SK-N-SH (cell line): ENCODE results near the gene IFNA1. TPM values are rescaled to one million over a fixed set of nuclear protein-coding genes. Genes with fewer than 3 reads are reported as not detected.

Experiments
- CTCF ChIA-PET: fragments of 300-600, 350-600 bp; formaldehyde crosslinking; extraction: SDS; loops from one replicate; lab custom pipeline; 2021; lab: Yijun Ruan, JAX
- POLR2A ChIA-PET: fragments of 350-600 bp; sonication (Branson Sonifier 250); formaldehyde crosslinking; extraction: SDS; loops from one replicate; lab custom pipeline; 2020; ENCODE audit warnings: antibody characterized with exemption, inconsistent platforms; lab: Yijun Ruan, JAX
- DNase-seq: peaks from one replicate; pipeline ENCODE4 v3.0.0; 2012
- H2AFZ ChIP-seq: fragments of 200-600 bp; sonication (generic); 2 replicates; pipeline ENCODE4 v1.8.1; 2016; ENCODE audit warnings: antibody characterized with exemption, mild to moderate bottlenecking, low read depth
- H3F3A ChIP-seq: fragments of 200-600 bp; sonication (generic); replicated peaks from 2 replicates; pipeline ENCODE3; 2016; ENCODE audit warnings: antibody characterized with exemption, mild to moderate bottlenecking; ENCODE audit not compliant: insufficient read depth
- H3K27ac ChIP-seq, 2 experiments: fragments of 200-500 bp in 1 of 2; fragments of 200-600 bp in 1 of 2; sonication (Bioruptor generic) in 1 of 2; sonication (generic), shearing (Covaris generic) in 1 of 2; 2 replicates each; pipeline versions ENCODE4 v1.5.1 to v1.6.1; 2014 to 2016; ENCODE audit warnings: low read depth in 2 of 2, inconsistent platforms in 1 of 2, low read length in 1 of 2, mild to moderate bottlenecking in 1 of 2, mixed read lengths in 1 of 2
- H3K27me3 ChIP-seq: fragments of 200-600 bp; sonication (generic), shearing (Covaris generic); 2 replicates; pipeline ENCODE4 v1.6.1; 2016; ENCODE audit warnings: mixed run types; ENCODE audit not compliant: insufficient read depth
- H3K36me3 ChIP-seq, 2 experiments: fragments of 200-500 bp in 1 of 2; fragments of 200-600 bp in 1 of 2; sonication (Bioruptor generic) in 1 of 2; sonication (generic) in 1 of 2; replicated peaks in 1 of 2; 2 replicates each; pipeline versions ENCODE3 to v1.5.1; 2014 to 2016; ENCODE audit warnings: low read length in 1 of 2, mild to moderate bottlenecking in 1 of 2; ENCODE audit not compliant: insufficient read depth in 2 of 2, control insufficient read depth in 1 of 2
- H3K4me1 ChIP-seq, 2 experiments: fragments of 200-500 bp in 1 of 2; fragments of 200-600 bp in 1 of 2; sonication (Bioruptor generic) in 1 of 2; sonication (generic), shearing (Covaris generic) in 1 of 2; 2 replicates each; pipeline versions ENCODE4 v1.5.1 to v1.6.1; 2014 to 2016; ENCODE audit warnings: low read depth in 1 of 2, low read length in 1 of 2, mixed run types in 1 of 2; ENCODE audit not compliant: insufficient read depth in 2 of 2, control insufficient read depth in 1 of 2
- H3K4me2 ChIP-seq: fragments of 200-600 bp; sonication (generic), shearing (Covaris generic); 2 replicates; pipeline ENCODE4 v1.6.1; 2017; ENCODE audit warnings: mixed run types
- H3K4me3 ChIP-seq, 2 experiments: fragments of 200-500 bp in 1 of 2; fragments of 200-600 bp in 1 of 2; sonication (Bioruptor generic) in 1 of 2; sonication (generic), shearing (Covaris generic) in 1 of 2; 2 replicates each; pipeline versions ENCODE4 v1.5.1 to v1.8.1; 2014 to 2016; ENCODE audit warnings: low read depth in 2 of 2, inconsistent platforms in 1 of 2, low read length in 1 of 2, mild to moderate bottlenecking in 1 of 2, mixed read lengths in 1 of 2, moderate library complexity in 1 of 2
- H3K79me2 ChIP-seq: fragments of 200-600 bp; sonication (generic); 2 replicates; pipeline ENCODE4 v1.8.1; 2017; ENCODE audit warnings: mild to moderate bottlenecking; ENCODE audit not compliant: insufficient read depth
- H3K9ac ChIP-seq: fragments of 200-600 bp; sonication (generic); 2 replicates; pipeline ENCODE4 v1.6.1; 2017; ENCODE audit warnings: mixed run types
- H3K9me2 ChIP-seq: fragments of 200-600 bp; sonication (generic); 2 replicates; pipeline ENCODE4 v1.6.1; 2017; ENCODE audit warnings: mixed run types
- H3K9me3 ChIP-seq: fragments of 200-600 bp; sonication (generic); 2 replicates; pipeline ENCODE4 v1.6.1; 2017; ENCODE audit warnings: mixed run types, mild to moderate bottlenecking, moderate library complexity
- H4K20me1 ChIP-seq: fragments of 200-600 bp; sonication (generic); 2 replicates; pipeline ENCODE4 v1.6.1; 2017; ENCODE audit warnings: mild to moderate bottlenecking, mixed run types; ENCODE audit not compliant: insufficient read depth
- CHD2 ChIP-seq: fragments of 150-350 bp; IDR thresholded peaks from 2 replicates; pipeline ENCODE4 v1.6.1; 2018; ENCODE audit warnings: low read length; ENCODE audit not compliant: partially characterized antibody
- CTCF ChIP-seq: fragments of 200-600 bp; sonication (generic); IDR thresholded peaks from 2 replicates; pipeline ENCODE4 v1.6.1; 2017; ENCODE audit warnings: antibody characterized with exemption, mild to moderate bottlenecking, moderate library complexity
- EP300 ChIP-seq, 2 experiments: IDR thresholded peaks; 2 replicates each; pipeline versions ENCODE4 v1.4.0 to v1.6.1; 2012; ENCODE audit warnings: borderline replicate concordance in 1 of 2, low read depth in 1 of 2, low read length in 1 of 2
- FOSL2 ChIP-seq: IDR thresholded peaks from 2 replicates; pipeline ENCODE4 v1.4.0; 2012; ENCODE audit warnings: low read depth, mild to moderate bottlenecking, moderate library complexity, borderline replicate concordance
- FOXJ3 ChIP-seq: sonication (generic); formaldehyde crosslinking; IDR thresholded peaks from 2 replicates; pipeline ENCODE4 v1.5.1; 2020; ENCODE audit warnings: mild to moderate bottlenecking, missing genetic modification reagents
- GABPA ChIP-seq: IDR thresholded peaks from 2 replicates; pipeline ENCODE4 v1.4.0; 2012; ENCODE audit warnings: low read depth, mild to moderate bottlenecking
- JUND ChIP-seq: IDR thresholded peaks from 2 replicates; pipeline ENCODE4 v1.4.0; 2012
- MEF2A ChIP-seq: IDR thresholded peaks from 2 replicates; pipeline ENCODE4 v1.4.0; 2012; ENCODE audit warnings: low read depth, borderline replicate concordance
- NFIC ChIP-seq: IDR thresholded peaks from 2 replicates; pipeline ENCODE4 v1.4.0; 2012; ENCODE audit warnings: borderline replicate concordance
- NRF1 ChIP-seq: IDR thresholded peaks from 2 replicates; pipeline ENCODE4 v1.6.1; 2012; ENCODE audit warnings: low read depth, mild to moderate bottlenecking, low read length
- RXRA ChIP-seq: IDR thresholded peaks from 2 replicates; pipeline ENCODE4 v1.4.0; 2012; ENCODE audit warnings: low read depth, mild to moderate bottlenecking, borderline replicate concordance
- WGBS: methylation state at CpG from one replicate; pipeline ENCODE4 v1.1.6; 2017; ENCODE audit warnings: low lambda C conversion rate; 5-methylcytosine and 5-hydroxymethylcytosine counted together
- polyA plus RNA-seq, 3 experiments: library from polyadenylated mRNA; depleted of rRNA; stranded (reverse); fragments of >200 nt; gene quantifications; 2 replicates each; pipeline ENCODE4 v1.2.3, GENCODE V29; 2012
- TF ChIP-seq, protein P1 (sequence below): IDR thresholded peaks from 2 replicates; pipeline ENCODE4 v1.4.0; 2012; ENCODE audit warnings: low read depth, borderline replicate concordance

IFNA1 gene
- polyA plus RNA-seq, 1 of the 3 experiments (the other 2 are of a cell fraction), result not detected

DNA sequence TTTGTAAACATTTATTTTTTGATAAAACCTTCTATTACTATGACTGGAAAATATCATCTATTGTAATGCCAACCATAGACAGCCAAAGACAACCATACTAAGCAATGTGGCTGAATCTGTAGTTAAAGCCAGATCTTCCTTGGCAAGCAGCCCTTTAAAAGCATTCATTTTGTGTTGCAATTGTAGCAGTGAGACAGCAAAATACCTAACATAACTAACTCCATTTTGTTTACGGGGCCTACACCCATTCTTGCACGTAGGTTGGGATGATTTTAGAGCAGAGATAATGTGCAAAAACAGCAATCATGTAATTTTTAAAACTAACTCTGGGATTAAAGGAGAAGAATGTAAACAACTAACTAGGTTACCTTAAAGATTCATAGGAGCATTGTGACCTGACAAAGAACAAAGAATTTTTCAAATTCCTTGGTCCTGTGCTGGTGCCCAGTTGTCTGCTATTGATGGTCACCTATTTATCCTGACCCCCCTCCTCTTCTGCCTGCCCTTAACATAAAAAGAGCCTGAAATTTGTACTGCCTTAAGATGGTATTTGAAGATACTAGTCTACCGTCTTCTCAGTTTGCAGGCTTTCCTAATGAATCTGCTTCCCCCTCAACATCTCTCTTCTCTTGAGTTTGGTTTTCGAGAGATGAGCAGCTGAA lies 10.6 kb downstream of the IFNA1 start:
- peaks cover 12% of the 10 kb centered on the region for H3K27me3 ChIP-seq
- ChIA-PET POLR2A (no interaction called here), CTCF (no interaction called here)
- no peak for TF ChIP-seq FOSL2
- no peak for TF ChIP-seq CTCF
- no peak for TF ChIP-seq MEF2A
- no peak for TF ChIP-seq NRF1
- no peak for TF ChIP-seq EP300 (IDR thresholded peaks at IDR 0.05; ENCODE audit: borderline replicate concordance in 1 of 2, low read depth in 1 of 2, low read length in 1 of 2)
- TF ChIP-seq FOXJ3, result no peak
- no peak for TF ChIP-seq JUND
- 8% methylated on average over 4 of the region's 4 CpGs for WGBS
- no peaks in the 10 kb centered on the region for H3K9me3 ChIP-seq
- H3K9me2 ChIP-seq, result no peaks in the 10 kb centered on the region
- H2AFZ ChIP-seq, result no peak overlapping the region
- no peaks in the 10 kb centered on the region for H3K36me3 ChIP-seq
- no peaks in the 10 kb centered on the region for H3K79me2 ChIP-seq
- no peaks in the 10 kb centered on the region for H3F3A ChIP-seq
- no peaks in the 10 kb centered on the region for H3K4me1 ChIP-seq
- H4K20me1 ChIP-seq, result no peaks in the 10 kb centered on the region
- no peak for DNase-seq
- H3K27ac ChIP-seq, result no peak overlapping the region
- H3K4me2 ChIP-seq, result no peak overlapping the region
- no peak overlapping the region for H3K9ac ChIP-seq
- H3K4me3 ChIP-seq, result no peak overlapping the region

- Histone ChIP-seq H3K9me3 (no peaks in the 10 kb centered on the region), H3K4me2 (no peak overlapping the region), H3K36me3 (no peaks in the 10 kb centered on the region), H3K9me2 (no peaks in the 10 kb centered on the region), H3K4me1 (no peaks in the 10 kb centered on the region), H4K20me1 (no peaks in the 10 kb centered on the region), H3K27ac (no peak overlapping the region), H3K79me2 (no peaks in the 10 kb centered on the region), H2AFZ (no peak overlapping the region), H3K9ac (no peak overlapping the region), H3K27me3 (no peaks in the 10 kb centered on the region; the same call in none of the 2 replicates), H3F3A (no peaks in the 10 kb centered on the region), H3K4me3 (no peak overlapping the region)
- TF ChIP-seq GABPA (no peak), FOSL2 (no peak), EP300 (IDR thresholded peaks at IDR 0.05; ENCODE audit: borderline replicate concordance in 1 of 2, low read depth in 1 of 2, low read length in 1 of 2) (no peak), RXRA (no peak), NFIC (no peak), CHD2 (no peak)
- TF ChIP-seq, protein P1, sequence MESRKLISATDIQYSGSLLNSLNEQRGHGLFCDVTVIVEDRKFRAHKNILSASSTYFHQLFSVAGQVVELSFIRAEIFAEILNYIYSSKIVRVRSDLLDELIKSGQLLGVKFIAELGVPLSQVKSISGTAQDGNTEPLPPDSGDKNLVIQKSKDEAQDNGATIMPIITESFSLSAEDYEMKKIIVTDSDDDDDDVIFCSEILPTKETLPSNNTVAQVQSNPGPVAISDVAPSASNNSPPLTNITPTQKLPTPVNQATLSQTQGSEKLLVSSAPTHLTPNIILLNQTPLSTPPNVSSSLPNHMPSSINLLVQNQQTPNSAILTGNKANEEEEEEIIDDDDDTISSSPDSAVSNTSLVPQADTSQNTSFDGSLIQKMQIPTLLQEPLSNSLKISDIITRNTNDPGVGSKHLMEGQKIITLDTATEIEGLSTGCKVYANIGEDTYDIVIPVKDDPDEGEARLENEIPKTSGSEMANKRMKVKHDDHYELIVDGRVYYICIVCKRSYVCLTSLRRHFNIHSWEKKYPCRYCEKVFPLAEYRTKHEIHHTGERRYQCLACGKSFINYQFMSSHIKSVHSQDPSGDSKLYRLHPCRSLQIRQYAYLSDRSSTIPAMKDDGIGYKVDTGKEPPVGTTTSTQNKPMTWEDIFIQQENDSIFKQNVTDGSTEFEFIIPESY, result no peak
- ChIA-PET POLR2A (no interaction called here), CTCF (interaction anchor here (1.3 kb wide), 1 partner anchor 18 kb away, joined by 3 read pairs; no protein-coding TSS in a partner anchor)
- WGBS, result 28% methylated on average over 4 of the region's 4 CpGs
- DNase-seq, result no peak
Observed at GRCh38 chr9:21452681-21453080, 12.4 kb downstream of the IFNA1 start.
